HG03521 (cell line): ENCODE data around the gene KDM4C.
"Not testable (repeated sequence)": the region's sequence is repeated elsewhere in the genome, so short reads cannot be mapped to it uniquely, and the experiment has no call there.

Experiments used
- ATAC-seq: cut with Tn5 transposase; IDR thresholded peaks from one replicate; pipeline ENCODE4 v1.9.1; 2021; ENCODE audit warnings: mild to moderate bottlenecking, moderate library complexity; ENCODE audit not compliant: unreplicated experiment

Gene KDM4C

GRCh38 chr9:7011395-7012067 lies 253.8 kb downstream of the KDM4C start:
- ATAC-seq: no peak

- no peak for ATAC-seq
These were observed 270.2 kb downstream of the KDM4C start for GRCh38 chr9:7027996-7028395.

GRCh38 chr9:7028591-7028990 lies 270.8 kb downstream of the KDM4C start:
- ATAC-seq: no peak

GRCh38 chr9:7030943-7031342 lies 273.2 kb downstream of the KDM4C start:
- not testable (repeated sequence) for ATAC-seq

- ATAC-seq: no peak
These were observed 275.6 kb downstream of the KDM4C start for GRCh38 chr9:7033076-7034045.

- no peak for ATAC-seq
These were observed 279.4 kb downstream of the KDM4C start for GRCh38 chr9:7037176-7037575.

- no peak for ATAC-seq
These were observed 284.4 kb downstream of the KDM4C start for GRCh38 chr9:7042124-7042523.

- no peak for ATAC-seq
These were observed 287.6 kb downstream of the KDM4C start for GRCh38 chr9:7045361-7045760.

GRCh38 chr9:7051711-7052110 lies 293.9 kb downstream of the KDM4C start:
- no peak for ATAC-seq

- no peak for ATAC-seq
These were observed 296.1 kb downstream of the KDM4C start for GRCh38 chr9:7053903-7054302.

- ATAC-seq: no peak
These were observed 297.6 kb downstream of the KDM4C start for GRCh38 chr9:7055171-7055903.

GRCh38 chr9:7056254-7056653 lies 298.5 kb downstream of the KDM4C start:
- ATAC-seq: no peak

- no peak for ATAC-seq
These were observed 300.7 kb downstream of the KDM4C start for GRCh38 chr9:7058473-7058872.

- ATAC-seq: no peak
These were observed 309.4 kb downstream of the KDM4C start for GRCh38 chr9:7067169-7067568.

GRCh38 chr9:7071916-7072315 lies 314.1 kb downstream of the KDM4C start:
- ATAC-seq: no peak

- ATAC-seq: no peak
These were observed 315.9 kb downstream of the KDM4C start for GRCh38 chr9:7073706-7074105.

GRCh38 chr9:7075154-7075553 lies 317.4 kb downstream of the KDM4C start:
- no peak for ATAC-seq

GRCh38 chr9:7079051-7079450 lies 321.3 kb downstream of the KDM4C start:
- ATAC-seq: no peak

GRCh38 chr9:7081065-7081600 lies 323.4 kb downstream of the KDM4C start:
- no peak for ATAC-seq

GRCh38 chr9:7083192-7083591 lies 325.4 kb downstream of the KDM4C start:
- ATAC-seq: no peak

- ATAC-seq: no peak
These were observed 327.6 kb downstream of the KDM4C start for GRCh38 chr9:7085357-7085756.
